ENCODE measurements around the gene SYNDIG1.
"Not testable (repeated sequence)": the region's sequence is repeated elsewhere in the genome, so short reads cannot be mapped to it uniquely, and the experiment has no call there.

SYNDIG1 gene

DNA sequence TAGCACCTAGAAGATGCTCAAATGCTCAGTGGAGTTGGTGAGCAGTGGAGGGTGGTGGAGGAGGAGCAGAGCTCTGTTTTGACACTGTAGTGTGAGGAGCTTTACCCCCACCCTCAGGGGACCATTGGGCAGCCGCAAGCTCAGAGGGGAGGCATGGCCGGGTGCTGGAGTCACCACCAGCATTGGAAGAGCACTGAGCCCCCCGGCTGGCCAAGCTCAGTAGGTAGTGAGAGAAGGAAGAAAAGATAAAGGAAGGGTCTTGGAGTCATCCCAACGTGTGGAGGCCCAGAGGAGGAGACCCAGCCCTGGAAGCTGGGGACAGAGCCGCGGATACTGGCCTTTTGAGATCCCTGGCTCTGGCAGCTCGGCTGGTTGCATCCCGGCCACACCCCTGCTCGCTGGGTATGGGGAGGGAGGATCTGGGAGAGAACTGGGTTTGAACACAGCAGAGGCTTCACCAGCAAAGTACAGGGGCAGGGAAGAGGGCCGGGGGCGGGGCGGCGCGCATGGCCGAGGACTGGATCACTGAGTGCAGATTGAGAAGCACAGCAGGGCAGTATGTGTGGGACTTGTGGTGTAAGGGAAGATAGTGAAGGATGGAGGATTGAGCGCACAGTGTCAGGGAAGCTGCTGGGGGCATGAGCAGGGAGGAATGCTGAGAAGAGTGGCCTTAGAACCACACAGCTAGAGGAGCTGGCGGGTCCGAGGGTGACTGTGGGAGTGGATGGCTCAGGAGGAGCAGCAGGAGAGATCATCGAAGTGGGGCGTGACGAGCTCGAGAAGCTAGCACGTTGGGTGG is 24.4 kb downstream of the SYNDIG1 start:
- no peak for DNase-seq (ENCODE audit: low read depth)

DNA sequence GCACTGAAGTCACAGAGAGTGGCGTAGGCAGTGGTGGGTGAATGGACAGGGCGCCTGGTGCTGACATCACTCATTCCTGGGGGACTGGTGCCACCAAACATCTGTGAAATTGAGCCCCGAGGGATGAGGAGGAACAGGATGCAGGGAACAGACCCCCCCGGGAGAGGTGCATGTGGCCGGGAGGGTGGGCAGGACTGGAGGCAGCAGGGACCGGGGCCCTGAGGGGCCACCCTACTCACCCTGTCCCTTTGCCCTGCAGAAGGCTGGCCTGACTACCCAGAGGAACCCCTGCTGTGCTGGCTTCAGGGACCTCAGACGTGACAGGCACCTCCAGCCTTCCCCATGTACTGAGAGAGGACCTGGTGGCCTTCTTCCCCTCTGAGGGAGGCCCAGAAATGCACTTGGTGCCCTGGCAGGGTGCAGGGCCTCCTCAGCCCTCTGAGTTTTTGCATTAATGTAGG is 25.1 kb downstream of the SYNDIG1 start:
- DNase-seq (ENCODE audit: low read depth) = no peak

DNA sequence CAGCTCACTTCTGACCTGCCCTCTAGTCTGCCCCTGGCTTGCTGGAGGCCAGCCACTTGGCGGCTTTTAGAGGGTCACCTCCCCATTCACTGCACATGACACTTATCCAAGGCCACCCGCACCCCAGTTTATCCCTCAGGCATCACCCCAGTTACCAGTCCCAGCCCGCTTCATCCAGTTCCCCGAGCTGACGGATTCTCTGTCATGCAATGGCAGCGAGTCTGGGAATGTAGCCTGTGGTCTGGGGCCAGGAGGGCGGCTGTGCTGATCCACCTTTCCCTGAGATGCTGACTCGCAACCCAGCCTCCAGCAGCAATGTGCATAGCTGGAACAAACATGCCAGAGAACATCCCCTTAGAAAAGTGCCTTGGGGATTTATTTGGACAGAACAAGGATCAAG is 25.8 kb downstream of the SYNDIG1 start:
- DNase-seq (ENCODE audit: low read depth) = no peak

DNA sequence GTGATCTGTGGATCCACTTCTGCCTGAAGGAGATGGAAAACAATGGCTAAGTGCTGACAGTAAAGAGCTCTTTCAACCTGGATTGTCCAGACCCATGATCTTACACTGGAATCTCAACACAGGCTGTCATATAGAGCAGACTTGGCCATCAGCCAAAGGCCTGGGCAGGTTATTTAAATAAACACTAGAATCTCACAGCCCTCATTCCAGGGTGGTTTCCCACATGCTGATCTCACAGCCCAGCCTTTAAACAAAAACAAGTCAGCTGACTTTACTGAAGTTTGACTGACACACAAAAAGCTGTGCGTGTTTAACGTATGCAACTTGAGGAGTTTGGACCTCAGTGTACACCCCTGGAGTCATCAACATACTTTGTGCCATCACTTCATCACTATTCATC is 28.4 kb downstream of the SYNDIG1 start:
- DNase-seq (ENCODE audit: low read depth) = no peak

DNA sequence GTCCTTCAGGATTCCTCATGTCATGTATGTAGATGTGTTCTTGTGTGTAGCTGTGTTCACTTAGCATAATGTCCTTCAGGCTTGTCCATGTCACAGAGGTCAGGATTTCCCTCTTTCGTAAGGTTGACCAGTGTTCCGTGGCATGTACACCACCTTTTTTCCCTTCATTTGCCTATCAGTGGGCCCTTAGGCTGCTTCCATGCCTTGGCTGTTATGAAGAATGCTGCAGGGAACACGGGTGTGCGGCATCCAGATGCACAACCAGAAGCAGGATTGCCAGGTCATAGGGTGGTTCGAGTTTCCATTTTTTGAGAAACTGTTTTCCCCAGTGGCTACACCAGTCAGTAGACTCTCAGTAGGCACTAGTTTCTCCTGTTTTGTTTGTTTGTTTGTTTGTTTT is 29.2 kb downstream of the SYNDIG1 start:
- no peak for DNase-seq (ENCODE audit: low read depth)

DNA sequence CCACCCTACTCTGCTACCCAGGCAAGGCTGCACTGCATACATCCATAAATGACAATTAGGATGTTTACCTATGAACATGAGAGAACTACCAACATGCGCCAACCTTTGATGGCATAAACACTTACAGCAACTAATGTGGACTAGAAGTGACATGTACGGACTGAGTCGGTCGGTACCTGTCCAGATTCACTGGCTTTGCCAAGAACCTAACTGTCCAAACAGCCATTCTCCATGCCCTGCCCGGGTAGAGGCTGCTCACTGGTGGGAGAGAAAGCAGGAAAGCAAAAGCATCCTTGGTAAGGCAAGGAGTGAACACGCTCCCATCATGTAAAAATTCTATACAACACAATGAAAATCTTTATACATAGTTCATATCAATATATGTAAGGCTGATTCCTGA is 30.0 kb downstream of the SYNDIG1 start:
- no peak for DNase-seq (ENCODE audit: low read depth)

DNA sequence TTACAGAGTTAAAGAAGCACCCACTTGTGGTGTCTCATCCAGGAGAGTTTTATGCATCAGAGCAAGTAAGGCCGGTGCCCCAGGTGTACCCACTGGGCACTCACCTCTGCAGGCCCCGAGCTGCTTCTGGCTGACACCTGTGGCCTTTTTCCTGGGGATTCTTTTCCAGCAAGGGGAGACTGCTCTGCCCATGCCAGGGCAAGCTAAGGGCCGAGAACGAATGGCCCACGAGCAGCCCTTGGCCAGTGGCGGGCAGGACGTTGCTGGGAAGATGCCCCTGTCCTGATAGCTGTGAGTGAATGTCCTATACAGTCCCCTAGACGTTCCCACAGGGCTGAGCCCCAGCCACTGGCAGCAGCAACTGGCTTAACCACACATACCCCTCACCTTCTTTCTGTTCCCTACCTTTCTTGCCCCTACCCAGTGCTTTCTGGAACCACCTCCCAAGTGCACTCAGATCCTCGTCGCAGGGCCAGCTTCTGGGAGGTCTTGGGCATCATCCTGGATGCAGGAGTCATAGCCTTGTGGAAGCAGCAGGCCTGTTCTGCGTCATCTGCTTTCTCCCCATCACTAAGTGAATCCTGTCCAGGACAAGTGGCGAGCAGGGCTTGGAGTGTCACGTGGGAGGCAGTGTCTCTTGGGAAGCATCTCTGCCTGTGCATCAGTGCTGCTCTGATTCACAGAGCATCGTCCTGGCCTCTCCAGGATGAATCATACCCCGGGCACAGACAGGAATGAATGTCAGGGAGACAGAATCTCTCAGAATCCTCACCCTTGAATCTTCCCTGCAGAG is 32.5 kb downstream of the SYNDIG1 start:
- DNase-seq (ENCODE audit: low read depth) = no peak

DNA sequence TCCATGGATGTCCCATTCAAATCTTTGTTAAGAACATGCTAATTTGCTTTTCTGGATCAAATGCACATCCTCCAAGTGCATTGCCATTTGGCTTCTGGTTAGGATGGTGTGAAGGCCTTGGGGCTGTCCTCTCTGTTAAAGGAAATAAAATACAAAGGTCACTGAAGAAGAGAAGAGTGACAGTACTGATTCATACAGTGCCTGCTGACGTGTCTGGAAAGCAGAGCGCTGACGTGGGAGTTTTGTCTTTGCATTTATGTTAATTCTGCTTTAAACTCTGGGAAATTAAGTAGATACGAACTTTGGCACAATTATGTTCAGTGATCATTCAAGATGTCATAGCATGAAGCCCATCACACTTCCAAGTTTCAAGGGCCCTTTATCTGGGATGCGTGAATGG is 33.2 kb downstream of the SYNDIG1 start:
- DNase-seq (ENCODE audit: low read depth) = no peak

DNA sequence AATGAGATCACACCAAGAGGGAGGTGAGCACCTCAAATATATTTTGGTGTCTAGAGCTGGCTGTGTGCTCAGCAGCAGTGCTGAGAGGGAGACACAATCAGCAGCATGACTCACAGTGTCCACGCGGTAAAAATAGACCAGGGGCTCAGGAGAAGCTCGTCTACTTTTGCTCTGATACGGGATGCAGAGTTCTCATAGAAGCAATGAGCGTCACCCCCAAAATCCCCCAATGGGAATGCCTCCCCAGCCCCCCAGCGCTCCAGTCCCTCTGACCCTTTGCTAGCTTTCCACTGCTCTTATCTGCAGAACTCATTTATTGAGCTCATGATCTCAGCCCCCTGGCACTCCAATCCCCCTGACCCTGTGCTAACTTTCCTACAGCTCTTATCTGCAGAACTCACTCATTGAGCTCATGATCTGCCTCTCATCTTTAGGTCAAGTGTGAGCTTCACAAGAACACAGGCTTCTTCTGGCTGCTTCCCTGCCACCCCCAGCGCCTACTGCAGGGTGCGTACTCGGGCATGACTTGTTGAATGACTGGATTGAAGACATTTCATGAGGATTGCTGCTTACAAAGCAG is 34.0 kb downstream of the SYNDIG1 start:
- DNase-seq (ENCODE audit: low read depth) = no peak

DNA sequence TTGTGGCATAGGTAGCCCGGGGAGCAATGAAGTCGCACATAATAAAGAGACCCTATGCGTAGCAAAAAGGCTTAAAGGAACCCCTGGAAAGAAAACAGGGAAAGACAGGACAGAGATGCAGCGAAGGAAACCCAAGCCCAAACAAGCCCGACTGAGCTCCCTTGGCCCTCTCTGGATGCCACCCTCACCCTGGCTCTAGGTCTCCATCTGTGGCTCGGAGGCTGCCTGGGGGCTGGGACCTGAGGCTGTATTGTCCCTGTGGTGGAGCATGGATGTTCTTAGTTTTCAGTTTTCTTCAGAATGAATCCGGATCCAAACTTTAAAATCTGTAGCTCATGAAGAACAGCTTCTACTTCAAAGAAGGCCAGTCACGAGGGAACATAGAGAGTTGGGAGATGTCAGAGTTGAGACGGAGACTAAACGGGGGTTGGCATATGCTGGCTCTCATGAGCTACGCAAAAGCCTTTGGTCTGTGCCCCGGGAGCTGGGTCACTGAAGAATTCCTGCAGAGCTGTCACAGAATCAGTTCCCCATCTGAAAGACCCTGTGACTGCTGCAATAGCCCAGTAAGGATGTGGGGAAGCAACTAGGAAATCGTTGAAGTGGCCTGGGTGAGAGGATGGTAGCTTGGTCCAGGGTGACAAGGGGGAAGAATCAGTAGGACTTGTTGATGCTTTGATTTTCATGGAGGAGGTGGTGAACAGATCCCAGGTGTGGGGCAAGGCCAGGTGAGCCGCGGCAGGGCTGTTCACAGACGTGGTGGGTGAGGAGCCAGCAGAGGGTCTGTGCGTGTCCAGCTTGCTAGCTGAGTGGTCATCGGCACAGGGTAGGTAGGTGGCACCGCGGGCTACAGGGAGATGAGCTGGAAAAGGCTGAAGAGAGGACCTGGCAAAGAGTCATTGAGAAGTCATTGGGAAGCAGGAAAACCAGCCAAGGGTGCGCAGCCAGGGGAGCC is 35.2 kb downstream of the SYNDIG1 start:
- no peak for DNase-seq (ENCODE audit: low read depth)

DNA sequence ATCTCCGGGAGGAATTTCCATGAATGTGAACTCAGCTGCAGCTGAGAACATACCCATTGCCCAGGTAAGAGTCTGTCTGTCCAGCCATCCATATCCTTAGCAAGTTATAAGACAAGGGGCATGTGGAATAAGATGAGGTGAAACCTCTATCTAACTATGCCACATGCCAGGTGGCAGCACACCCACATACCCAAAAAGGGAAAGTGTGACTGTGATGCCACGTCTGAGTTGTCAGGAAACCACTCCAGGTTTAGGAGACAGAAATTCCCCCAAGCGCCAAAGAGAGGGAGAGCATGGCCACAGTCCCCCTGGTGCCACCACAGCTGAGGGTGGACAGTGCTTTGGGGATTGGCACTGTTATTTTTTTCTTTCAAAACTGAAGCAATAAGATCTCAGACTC is 36.7 kb downstream of the SYNDIG1 start:
- no peak for DNase-seq (ENCODE audit: low read depth)

DNA sequence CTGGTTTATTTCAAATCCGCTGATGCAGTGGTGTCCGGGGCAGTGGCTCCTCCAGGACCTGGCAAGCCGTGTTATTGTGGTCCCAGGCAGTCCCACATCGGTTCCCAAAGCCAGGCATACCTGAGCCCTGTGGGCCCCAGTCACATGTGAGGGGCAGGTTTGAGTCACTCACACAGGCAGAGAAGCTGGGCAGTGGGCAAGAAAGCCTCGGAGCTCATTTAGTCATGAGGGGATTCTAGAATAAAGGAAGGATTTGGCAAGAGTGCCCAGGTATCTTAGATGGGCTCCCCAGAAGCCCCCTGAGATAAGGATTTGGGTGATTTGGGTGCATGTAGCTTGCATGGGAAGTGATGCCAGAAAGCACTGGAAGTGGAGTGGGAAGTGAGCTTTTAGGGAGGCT is 37.3 kb downstream of the SYNDIG1 start:
- DNase-seq (ENCODE audit: low read depth) = no peak

DNA sequence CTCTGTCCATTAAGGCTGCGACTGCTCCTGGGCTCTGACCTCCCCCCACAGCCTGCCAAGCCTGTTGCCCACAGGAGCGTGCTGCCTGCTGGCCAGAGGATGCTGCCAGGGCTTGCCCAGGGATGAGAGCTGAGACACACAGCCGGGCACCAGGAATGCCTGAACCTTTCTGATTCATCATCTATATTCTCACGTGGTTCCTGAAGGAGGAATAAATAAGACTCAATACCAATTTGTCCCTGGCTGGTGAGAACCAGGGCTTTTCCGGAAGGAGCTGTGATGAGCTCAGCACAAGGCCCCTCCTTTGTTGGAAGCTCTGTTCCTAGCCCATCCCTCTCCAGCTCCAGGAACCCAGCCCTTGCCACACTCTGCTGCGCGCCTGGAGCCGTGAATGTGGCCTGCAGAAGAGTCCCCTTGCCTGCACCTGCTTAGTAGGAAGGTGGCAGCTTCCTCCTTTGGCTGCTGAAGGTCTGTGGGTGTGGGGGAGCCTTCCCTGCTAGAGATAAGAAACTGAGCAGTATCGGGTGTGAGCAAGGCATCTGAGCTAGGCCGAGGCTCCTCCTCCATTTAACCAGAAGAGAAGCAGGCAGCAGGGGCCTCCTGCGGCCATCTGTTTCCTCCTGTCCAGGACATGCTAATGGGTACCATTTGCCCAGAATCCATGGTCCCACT is 37.9 kb downstream of the SYNDIG1 start:
- DNase-seq (ENCODE audit: low read depth) = no peak

DNA sequence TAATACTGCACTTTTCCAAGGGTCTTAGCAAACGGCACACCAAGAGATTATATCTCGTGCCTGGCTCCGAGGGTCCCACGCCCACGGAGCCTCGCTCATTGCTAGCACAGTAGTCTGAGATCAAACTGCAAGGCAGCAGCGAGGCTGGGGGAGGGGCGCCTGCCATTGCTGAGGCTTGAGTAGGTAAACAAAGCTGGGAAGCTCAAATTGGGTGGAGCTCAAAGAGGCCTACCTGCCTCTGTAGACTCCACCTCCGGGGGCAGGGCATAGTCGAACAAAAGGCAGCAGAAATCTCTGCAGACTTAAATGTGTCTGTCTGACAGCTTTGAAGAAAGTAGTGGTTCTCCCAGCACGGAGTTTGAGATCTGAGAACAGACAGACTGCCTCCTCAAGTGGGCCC is 43.0 kb downstream of the SYNDIG1 start:
- DNase-seq (ENCODE audit: low read depth) = not testable (repeated sequence)

DNA sequence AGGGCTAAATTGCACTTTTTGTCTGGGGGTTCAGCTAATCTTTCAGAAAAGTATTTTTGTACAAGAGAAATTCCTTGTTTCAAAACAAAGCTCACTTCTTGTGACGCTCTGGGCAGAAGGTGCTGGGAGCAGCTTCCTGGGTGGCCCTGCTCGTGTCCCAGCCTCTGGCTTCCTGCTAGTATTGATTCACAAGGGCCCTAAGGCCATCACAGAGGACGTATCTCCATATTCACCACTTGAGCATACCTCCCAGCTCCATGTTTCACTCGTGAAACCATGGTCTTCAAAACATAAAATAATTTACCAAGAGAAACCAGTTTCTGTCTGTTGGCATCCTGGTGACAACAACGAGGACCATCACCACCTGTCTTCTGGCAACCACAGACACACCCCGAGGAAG is 49.1 kb downstream of the SYNDIG1 start:
- no peak for DNase-seq (ENCODE audit: low read depth)

DNA sequence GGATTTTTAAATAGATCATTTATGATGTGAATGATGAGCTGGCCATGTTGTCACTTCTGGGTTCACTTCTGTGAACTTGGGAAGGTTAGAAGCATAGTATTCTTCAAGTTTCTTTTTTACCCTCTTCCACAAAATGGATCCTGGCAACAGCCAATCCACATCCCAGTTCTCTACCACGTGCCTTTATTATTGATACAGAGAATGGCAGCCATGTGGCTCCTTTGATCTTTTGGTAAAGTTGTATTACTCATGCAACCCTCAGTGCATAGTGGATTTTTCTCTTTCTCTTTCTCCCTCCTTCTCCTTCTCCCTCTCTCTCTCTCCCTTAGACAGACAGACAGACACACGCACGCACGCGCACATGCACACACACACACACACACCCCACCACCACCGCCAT is 50.0 kb downstream of the SYNDIG1 start:
- no peak for DNase-seq (ENCODE audit: low read depth)

DNA sequence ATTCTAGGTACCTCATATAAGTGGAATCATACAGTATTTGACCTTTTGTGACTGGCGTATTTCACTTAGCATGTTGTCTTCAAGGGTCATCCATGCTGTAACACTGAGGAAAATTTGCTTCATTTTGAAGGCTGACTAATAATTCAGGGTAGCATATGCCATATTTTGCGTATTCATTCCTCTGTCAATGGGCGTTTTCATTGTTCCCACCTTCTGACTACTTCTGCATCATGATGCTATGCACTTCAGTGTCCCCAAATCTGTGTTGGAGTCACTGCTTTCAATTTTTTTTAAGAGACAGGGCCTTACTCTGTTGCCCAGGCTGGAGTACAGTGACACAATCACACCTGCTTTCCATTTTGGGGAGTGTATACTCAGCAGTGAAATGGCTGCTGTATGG is 51.6 kb downstream of the SYNDIG1 start:
- DNase-seq (ENCODE audit: low read depth) = no peak

DNA sequence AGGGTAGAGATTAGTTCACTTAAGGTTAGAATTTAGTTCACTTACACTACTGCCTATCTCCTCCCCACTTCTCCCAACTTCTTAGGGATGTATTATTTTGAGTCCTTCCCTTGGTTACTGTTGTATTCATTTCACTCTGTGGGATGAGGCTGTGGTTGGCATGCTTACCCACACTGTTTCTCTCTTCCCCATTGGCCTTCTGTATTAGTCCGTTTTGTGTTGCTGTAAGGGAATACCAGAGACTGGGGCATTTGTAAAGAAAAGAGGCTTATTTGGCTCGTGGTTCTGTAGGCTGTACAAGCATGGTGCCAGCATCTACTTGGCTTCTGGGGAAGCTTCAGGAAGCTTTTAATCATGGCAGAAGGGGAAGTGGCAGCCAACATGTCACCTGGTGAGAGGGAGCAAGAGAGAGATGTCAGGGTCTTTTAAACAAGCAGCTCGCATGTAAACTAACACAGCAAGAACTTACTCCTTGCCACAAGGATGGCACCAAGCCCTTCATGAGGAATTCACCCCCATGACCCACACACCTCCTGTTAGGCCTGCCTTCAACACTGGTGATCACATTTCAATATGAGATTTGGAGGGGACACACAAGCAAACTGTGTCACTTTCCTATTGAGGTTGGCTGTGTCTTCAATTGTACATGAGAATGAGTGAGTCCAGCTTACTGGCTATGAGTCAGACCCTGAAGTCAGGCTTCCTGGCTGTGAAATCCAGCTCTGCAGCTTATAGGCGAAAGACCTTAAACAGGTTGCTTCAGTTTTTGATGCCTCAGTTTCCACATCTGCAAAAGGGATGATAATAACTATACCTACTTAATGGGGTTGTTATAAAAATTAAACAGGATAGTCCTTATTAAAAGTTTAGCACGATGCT is 53.3 kb downstream of the SYNDIG1 start:
- DNase-seq (ENCODE audit: low read depth) = no peak

DNA sequence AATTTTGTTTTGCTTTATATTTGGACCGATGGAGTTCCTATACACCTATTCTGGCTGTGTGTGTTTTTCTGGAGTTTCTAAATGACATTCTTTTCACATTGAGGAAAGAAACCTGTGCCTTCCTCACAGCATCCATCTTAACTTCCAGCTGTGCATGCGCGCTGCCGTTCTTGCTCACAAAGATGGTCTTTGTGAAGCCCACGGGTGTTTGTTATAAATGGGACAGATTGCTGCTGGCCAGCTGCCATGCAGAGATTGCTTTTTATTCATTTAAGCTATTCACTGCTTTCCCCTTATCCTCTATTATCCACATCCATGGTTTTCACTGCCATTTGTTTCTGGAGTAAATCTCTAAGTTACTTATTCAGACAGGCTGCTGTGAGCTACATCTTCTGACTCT is 54.2 kb downstream of the SYNDIG1 start:
- DNase-seq (ENCODE audit: low read depth) = no peak

DNA sequence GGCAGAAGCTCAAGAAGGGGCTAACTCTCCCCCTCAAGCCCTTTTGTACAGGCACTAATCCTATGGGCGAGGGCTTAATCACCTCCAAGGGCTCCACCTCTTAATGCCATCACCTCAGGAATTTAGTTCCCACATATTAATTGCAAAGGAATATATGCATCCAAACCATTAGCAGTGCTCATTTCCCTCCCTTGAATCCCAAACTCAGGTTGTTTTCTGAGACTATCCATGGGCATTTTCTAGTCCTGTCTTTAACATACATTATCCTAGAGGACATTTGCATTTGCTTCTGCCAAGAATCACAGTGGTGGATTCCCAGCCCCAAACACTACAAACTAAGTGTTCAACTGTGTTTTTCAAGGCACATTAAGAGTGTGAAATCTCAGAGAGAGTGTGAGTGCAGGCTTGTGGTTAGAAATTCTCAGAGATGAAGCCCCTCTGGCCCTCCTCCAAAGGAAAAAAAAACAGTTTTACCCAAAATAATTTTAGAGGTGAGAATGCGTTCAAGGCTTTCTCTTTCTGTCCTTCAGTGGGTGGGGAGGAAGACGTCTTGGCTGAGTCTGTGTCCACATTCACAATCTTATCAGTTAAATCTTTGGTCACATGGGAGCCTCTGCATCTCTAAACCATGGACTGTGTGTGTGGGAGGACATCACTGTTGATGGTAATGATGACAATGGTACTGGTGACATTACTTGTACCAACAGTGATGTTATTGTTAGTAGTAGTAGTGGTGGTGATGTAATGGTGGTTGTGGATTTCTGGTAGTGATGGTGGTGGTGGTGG is 59.3 kb downstream of the SYNDIG1 start:
- no peak for DNase-seq (ENCODE audit: low read depth)
